Measurements from ENCODE around the gene UPK2.

DNA sequence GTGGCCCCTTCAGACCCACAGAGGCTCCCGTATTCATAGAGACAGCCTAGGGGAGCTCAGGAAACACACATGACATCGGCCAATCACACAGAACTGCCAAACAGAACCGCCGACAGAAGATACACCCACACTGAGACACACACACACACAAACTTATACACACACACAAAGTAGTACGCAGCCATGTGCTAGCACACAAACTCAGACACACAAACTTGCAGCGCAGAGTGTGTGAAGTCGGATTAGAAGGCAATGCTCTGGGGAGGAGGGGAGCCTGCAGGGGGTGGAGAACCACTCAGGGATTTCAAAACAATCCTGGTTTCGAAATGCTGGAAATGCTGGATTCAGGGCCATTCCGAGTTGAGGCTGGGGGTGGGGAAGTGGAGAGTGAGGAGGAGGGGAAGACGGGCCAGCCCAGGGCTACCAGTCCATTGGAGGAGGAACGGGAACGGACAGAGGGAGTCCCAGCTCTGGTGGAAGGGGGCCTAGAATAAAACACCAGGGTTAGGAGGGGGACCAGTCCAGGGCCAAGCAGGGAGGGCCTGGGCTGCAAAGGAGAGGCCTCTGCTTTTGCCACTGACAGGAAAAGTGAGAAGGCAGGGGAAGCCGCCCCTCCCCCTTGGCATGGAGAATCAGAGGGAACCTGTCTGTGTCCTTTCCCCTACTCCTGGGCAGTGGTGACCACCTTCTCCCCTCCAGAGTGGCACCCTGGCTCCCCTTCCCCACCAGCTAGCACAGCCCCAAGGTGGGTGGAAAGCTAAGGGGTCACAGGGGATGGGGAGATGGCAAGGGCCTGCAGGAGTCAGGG, 34.8 kb upstream of the UPK2 start:
- no peak for TF ChIP-seq CTCF (IDR thresholded peaks at IDR 0.05; ENCODE audit: poor library complexity, severe bottlenecking)
- TF ChIP-seq POLR2AphosphoS5 (IDR thresholded peaks at IDR 0.05), result no peak
- TF ChIP-seq SMC3 (conservative IDR thresholded peaks at IDR 0.05; ENCODE audit: poor library complexity), result no peak
- no peak for TF ChIP-seq EP300 (conservative IDR thresholded peaks at IDR 0.05; ENCODE audit: poor library complexity, severe bottlenecking)
- TF ChIP-seq EZH2 (IDR thresholded peaks at IDR 0.05; ENCODE audit: borderline replicate concordance, insufficient read depth, low read length, poor library complexity, severe bottlenecking), result no peak
- no peak for TF ChIP-seq RAD21 (conservative IDR thresholded peaks at IDR 0.05)
- no peak for TF ChIP-seq MXI1 (conservative IDR thresholded peaks at IDR 0.05; ENCODE audit: poor library complexity, severe bottlenecking)
- no peak for TF ChIP-seq TAF1 (IDR thresholded peaks at IDR 0.05; ENCODE audit: low read depth)

Measured in neural cell (in vitro differentiated cells).